IMR-90 (cell line): ENCODE measurements around the gene EYS. TPM values are rescaled to one million over a fixed set of nuclear protein-coding genes. Genes with fewer than 3 reads are reported as not detected.
A peak's percentile ranks its signal among the peaks of the same experiment; 100 is the strongest.

Experiments used
- ATAC-seq: fragments of 200-7000 bp; cut with Tn5 transposase; 2 replicates; pipeline ENCODE4 v1.9.1; 2020; ENCODE audit warnings: low read depth, mild to moderate bottlenecking, moderate library complexity
- BruUV-seq: library from RNA; stranded (reverse); fragments of 400-500 nt; replicated peaks from 2 replicates; lab custom pipeline; 2021; lab: Mats Ljungman, UMichigan
- CTCF ChIA-PET: fragments of 300-600 bp; formaldehyde crosslinking; extraction: SDS; loops from one replicate; lab custom pipeline; 2021; ENCODE audit warnings: antibody characterized with exemption; lab: Yijun Ruan, JAX
- POLR2A ChIA-PET: fragments of 300-600 bp; sonication (Branson Sonifier 250); formaldehyde crosslinking; loops from one replicate; lab custom pipeline; 2022; ENCODE audit warnings: antibody characterized with exemption; ENCODE audit not compliant: unreplicated experiment; lab: Charles Lee
- DNase-seq: peaks from one replicate; pipeline ENCODE4 v3.0.0; 2013
- H2AFZ ChIP-seq: replicated peaks from 2 replicates; pipeline ENCODE3; 2013; ENCODE audit warnings: low read length, mild to moderate bottlenecking; ENCODE audit not compliant: poor library complexity
- H2AK5ac ChIP-seq: 2 replicates; pipeline ENCODE4 v1.6.1; 2013; ENCODE audit warnings: low read depth, low read length, inconsistent platforms
- H2AK9ac ChIP-seq: replicated peaks from 2 replicates; pipeline ENCODE3; 2013; ENCODE audit warnings: mild to moderate bottlenecking, low read depth, low read length, moderate library complexity; ENCODE audit not compliant: poor library complexity
- H2BK120ac ChIP-seq: 2 replicates; pipeline ENCODE4 v1.6.1; 2013; ENCODE audit warnings: low read depth, low read length, inconsistent platforms
- H2BK15ac ChIP-seq: 3 replicates; pipeline ENCODE4 v1.6.1; 2013; ENCODE audit warnings: low read depth, low read length, inconsistent platforms
- H2BK20ac ChIP-seq: 2 replicates; pipeline ENCODE4 v1.6.1; 2013; ENCODE audit warnings: low read depth, mild to moderate bottlenecking, inconsistent platforms, low read length, moderate library complexity
- H2BK5ac ChIP-seq: 2 replicates; pipeline ENCODE4 v1.6.1; 2013; ENCODE audit warnings: mild to moderate bottlenecking, low read depth, low read length, inconsistent platforms; ENCODE audit not compliant: poor library complexity, severe bottlenecking
- H3K14ac ChIP-seq: replicated peaks from 2 replicates; pipeline ENCODE4 v1.6.1; 2013; ENCODE audit warnings: low read depth, low read length, inconsistent platforms
- H3K18ac ChIP-seq: 2 replicates; pipeline ENCODE4 v1.6.1; 2013; ENCODE audit warnings: low read depth, low read length, control low read depth
- H3K23ac ChIP-seq: 2 replicates; pipeline ENCODE4 v1.6.1; 2013; ENCODE audit warnings: low read depth, low read length, inconsistent platforms
- H3K27ac ChIP-seq: 2 replicates; pipeline ENCODE4 v1.5.1; 2013; ENCODE audit warnings: mild to moderate bottlenecking, control low read depth, low read length; ENCODE audit not compliant: insufficient read depth
- H3K27me3 ChIP-seq: 2 replicates; pipeline ENCODE4 v1.6.1; 2013; ENCODE audit warnings: low read length; ENCODE audit not compliant: control insufficient read depth, insufficient read depth
- H3K36me3 ChIP-seq: 2 replicates; pipeline ENCODE4 v1.6.1; 2013; ENCODE audit warnings: low read length, mixed read lengths; ENCODE audit not compliant: control insufficient read depth, insufficient read depth
- H3K4ac ChIP-seq: 2 replicates; pipeline ENCODE4 v1.6.1; 2013; ENCODE audit warnings: low read depth, low read length, inconsistent platforms
- H3K4me1 ChIP-seq: 2 replicates; pipeline ENCODE4 v1.6.1; 2013; ENCODE audit warnings: low read length, mixed read lengths; ENCODE audit not compliant: control insufficient read depth, insufficient read depth
- H3K4me2 ChIP-seq: 2 replicates; pipeline ENCODE4 v1.6.1; 2013; ENCODE audit warnings: low read depth, mild to moderate bottlenecking, control low read depth, low read length, moderate library complexity
- H3K4me3 ChIP-seq: 2 replicates; pipeline ENCODE4 v1.5.1; 2013; ENCODE audit warnings: low read depth, mild to moderate bottlenecking, control low read depth, low read length, moderate library complexity; ENCODE audit not compliant: insufficient read depth
- H3K56ac ChIP-seq: 2 replicates; pipeline ENCODE4 v1.6.1; 2013; ENCODE audit warnings: low read length, inconsistent platforms; ENCODE audit not compliant: insufficient read depth; ENCODE audit errors: extremely low read depth
- H3K79me1 ChIP-seq, 2 experiments: 2 replicates each; pipeline ENCODE4 v1.6.1; 2013; ENCODE audit warnings: low read length in 2 of 2, inconsistent platforms in 1 of 2, low read depth in 1 of 2
- H3K9ac ChIP-seq: 2 replicates; pipeline ENCODE4 v1.6.1; 2013; ENCODE audit warnings: low read depth, low read length, control low read depth
- H3K9me1 ChIP-seq: 2 replicates; pipeline ENCODE4 v1.6.1; 2013; ENCODE audit warnings: low read length, inconsistent platforms; ENCODE audit not compliant: insufficient read depth
- H3K9me3 ChIP-seq: 2 replicates; pipeline ENCODE4 v1.6.1; 2013; ENCODE audit warnings: low read length; ENCODE audit not compliant: control insufficient read depth, insufficient read depth
- H4K20me1 ChIP-seq: 2 replicates; pipeline ENCODE4 v1.6.1; 2013; ENCODE audit warnings: low read length, inconsistent platforms; ENCODE audit not compliant: insufficient read depth
- H4K5ac ChIP-seq: 2 replicates; pipeline ENCODE4 v1.6.1; 2013; ENCODE audit warnings: mild to moderate bottlenecking, low read depth, low read length, control low read depth
- H4K8ac ChIP-seq, 2 experiments: 2 replicates each; pipeline ENCODE4 v1.6.1; 2013; ENCODE audit warnings: low read depth in 2 of 2, low read length in 2 of 2, control low read depth in 1 of 2, inconsistent platforms in 1 of 2
- H4K91ac ChIP-seq: 2 replicates; pipeline ENCODE4 v1.6.1; 2013; ENCODE audit warnings: low read depth, low read length, inconsistent platforms; ENCODE audit not compliant: insufficient read depth
- CHD1 ChIP-seq: IDR thresholded peaks from 2 replicates; pipeline ENCODE4 v1.6.1; 2012; ENCODE audit warnings: low read depth, low read length, improper control_type of control experiment
- MAFK ChIP-seq: IDR thresholded peaks from 2 replicates; pipeline ENCODE4 v1.6.1; 2012; ENCODE audit warnings: low read depth, low read length, improper control_type of control experiment
- WGBS, 2 experiments: methylation state at CpG; one replicate each; pipeline versions ENCODE4 v1.1.5 to v1.1.7; 2013; ENCODE audit warnings: missing lambda C conversion rate in 2 of 2; ENCODE audit not compliant: insufficient read length in 1 of 2; ENCODE audit errors: extremely low coverage in 2 of 2; 5-methylcytosine and 5-hydroxymethylcytosine counted together
- dilution Hi-C: fragments of 300-500 bp; cut with HindIII; formaldehyde crosslinking; loops from one replicate; pipeline ENCODE4 v1.14.3; 2018; ENCODE audit warnings: low sequenced_read_pairs; ENCODE audit not compliant: unreplicated experiment
- in situ Hi-C: fragments of 300-500 bp; cut with MboI; formaldehyde crosslinking; loops from 3 replicates; pipeline ENCODE4 v1.14.3; 2019; ENCODE audit warnings: low sequenced_read_pairs, inconsistent platforms, mixed read lengths
- intact Hi-C: fragments of 100-400 bp; cut with micrococcal nuclease; formaldehyde crosslinking; loops from 2 replicates; pipeline ENCODE4 v1.10.0; 2022
- polyA plus RNA-seq, 3 experiments: library from polyadenylated mRNA; depleted of rRNA; stranded (reverse); fragments of >200 nt; gene quantifications; 2 replicates each; pipeline ENCODE4 v1.2.3, GENCODE V29; 2012; ENCODE audit warnings: low replicate concordance in 1 of 3
- total RNA-seq: library from RNA; depleted of rRNA; stranded (reverse); fragments of >200 nt; gene quantifications from 2 replicates; pipeline ENCODE4 v1.2.3, GENCODE V29; 2012

The EYS gene
- total and polyA plus RNA-seq, 2 of the 4 experiments (the other 2 are of a cell fraction), result under 0.01 TPM; not detected in 1

GRCh38 chr6:64483956-64484499, 1223.0 kb downstream of the EYS start:
- no peak overlapping the region for H2BK120ac ChIP-seq
- H3K36me3 ChIP-seq, result no peaks in the 10 kb centered on the region
- H4K20me1 ChIP-seq, result no peaks in the 10 kb centered on the region
- no TSS peak for BruUV-seq
- no peaks in the 10 kb centered on the region for H3K79me1 ChIP-seq
- no peak overlapping the region for H2BK20ac ChIP-seq
- H2BK5ac ChIP-seq, result no peak overlapping the region
- H2BK15ac ChIP-seq, result no peak overlapping the region
- H3K4me1 ChIP-seq, result no peaks in the 10 kb centered on the region
- no peak overlapping the region for H3K23ac ChIP-seq
- H3K27ac ChIP-seq, result no peak overlapping the region
- no peaks in the 10 kb centered on the region for H3K27me3 ChIP-seq
- H3K14ac ChIP-seq, result no peak overlapping the region
- intact Hi-C loops, result no loop called here
- CTCF ChIA-PET, result no interaction called here
- no peak overlapping the region for H3K4me2 ChIP-seq
- H3K4ac ChIP-seq, result no peak overlapping the region
- no peak overlapping the region for H4K8ac ChIP-seq
- H3K56ac ChIP-seq, result no peak overlapping the region
- WGBS, 2 experiments, result 100% methylated on average over 1 of the region's 2 CpGs; no CpG with 5 or more reads in 1 of the 2 experiments
- no peak overlapping the region for H3K9ac ChIP-seq
- in situ Hi-C loops, result no loop called here
- H2AFZ ChIP-seq, result no peak overlapping the region
- no peak overlapping the region for H4K5ac ChIP-seq
- no peak overlapping the region for H3K18ac ChIP-seq
- H3K4me3 ChIP-seq, result no peak overlapping the region
- TF ChIP-seq MAFK, result peak; percentile 38; the same call in 1 of the 2 replicates
- no peak for TF ChIP-seq CHD1
- H3K9me3 ChIP-seq, result no peaks in the 10 kb centered on the region
- DNase-seq, result no peak
- ATAC-seq, result no peak
- POLR2A ChIA-PET, result no interaction called here
- H2AK9ac ChIP-seq, result no peak overlapping the region
- dilution Hi-C loops, result no loop called here
- no peak overlapping the region for H2AK5ac ChIP-seq
- no peaks in the 10 kb centered on the region for H3K9me1 ChIP-seq
- H4K91ac ChIP-seq, result no peak overlapping the region
